DMS79 treated with DMSO at 0.1 percent for 48 hours (cell line): ENCODE results near the gene LIPC.

Experiments used
- DNase-seq: peaks from one replicate; lab custom pipeline; 2025; lab: John Stamatoyannopoulos, UW

Gene LIPC

DNA sequence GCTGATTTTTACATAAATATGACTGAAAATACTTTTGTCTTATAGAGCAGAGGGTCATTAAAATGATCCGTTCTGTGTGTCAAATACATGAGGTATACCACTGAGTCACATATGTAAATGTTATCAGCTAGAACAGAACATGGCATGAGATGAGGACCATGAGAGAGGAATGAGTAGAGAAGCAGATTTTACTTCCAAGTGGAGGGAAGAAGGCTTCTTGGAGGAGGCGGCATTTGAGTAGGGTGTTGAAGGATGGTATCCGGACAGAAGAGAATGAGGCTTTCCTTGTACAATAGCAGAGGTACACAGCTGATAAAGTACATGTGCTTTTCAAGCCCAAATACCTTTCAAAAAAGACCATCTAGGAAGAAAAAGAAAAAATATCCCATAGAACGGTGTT lies 4.8 kb downstream of the LIPC start:
- no peak for DNase-seq

DNA sequence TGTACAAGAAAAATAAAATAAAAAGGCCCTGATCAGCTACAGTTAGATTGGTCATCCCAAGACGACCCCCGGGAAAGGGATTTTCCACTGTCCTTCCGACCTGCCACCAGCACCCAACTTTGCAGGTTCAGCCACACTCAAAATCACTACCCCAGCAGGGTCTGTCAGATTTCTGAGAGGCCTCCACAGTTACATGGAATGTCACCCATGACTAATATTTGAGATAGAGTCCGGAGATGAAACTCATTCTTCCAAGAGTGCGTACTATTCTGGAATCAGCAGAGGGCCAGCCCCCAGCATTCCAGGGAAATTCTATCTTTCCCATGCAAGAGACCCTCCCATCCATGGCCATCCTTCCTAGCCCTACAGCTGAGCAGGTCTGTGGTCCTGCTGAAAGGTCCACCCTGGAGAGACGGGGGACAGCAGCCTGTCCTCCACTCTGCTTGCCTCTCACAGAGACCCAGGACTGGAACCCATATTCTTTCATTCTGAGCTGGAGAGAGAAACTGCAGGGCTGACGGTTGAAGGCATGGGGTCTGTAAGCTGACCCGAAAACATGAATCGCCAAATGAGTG lies 5.8 kb downstream of the LIPC start:
- DNase-seq: no peak

DNA sequence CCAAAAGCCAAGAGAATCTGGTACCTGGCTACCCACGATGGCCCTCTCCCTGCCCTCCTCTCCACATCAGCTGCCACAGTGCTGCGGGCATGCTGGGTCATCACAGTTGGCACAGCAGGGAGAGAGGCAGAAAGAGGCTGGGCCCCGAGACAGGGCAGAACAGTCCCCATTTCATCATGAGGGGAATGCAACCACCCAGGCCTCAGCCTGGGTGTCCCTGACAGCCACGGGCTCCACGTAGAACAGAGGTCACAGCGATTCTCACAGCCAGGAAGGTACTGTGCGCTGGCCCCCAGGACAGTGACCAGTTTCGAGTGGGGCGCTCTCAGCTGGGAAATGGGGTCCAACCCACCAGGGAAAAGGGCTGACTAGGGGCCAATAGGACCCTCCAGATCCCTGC lies 6.3 kb downstream of the LIPC start:
- no peak for DNase-seq

DNA sequence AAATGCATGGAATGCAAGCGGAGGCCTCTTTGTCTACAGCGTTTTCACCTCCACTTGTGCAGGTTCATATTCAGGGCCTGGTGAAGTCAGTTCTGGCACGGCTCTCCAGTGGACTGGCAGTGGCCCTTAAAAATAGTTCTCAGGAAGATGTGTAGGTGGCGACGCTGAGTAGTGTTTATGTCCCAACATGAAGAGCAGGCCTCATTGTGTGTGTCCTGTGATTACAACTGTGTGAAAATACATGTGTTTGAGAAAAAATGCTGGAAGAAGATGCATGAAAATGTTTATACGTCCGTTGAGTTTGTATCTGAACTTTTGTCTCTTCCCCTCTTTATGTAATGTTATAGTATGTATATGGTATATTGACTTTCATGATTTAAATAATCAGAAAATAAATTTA lies 7.2 kb downstream of the LIPC start:
- DNase-seq: peak; percentile 8

DNA sequence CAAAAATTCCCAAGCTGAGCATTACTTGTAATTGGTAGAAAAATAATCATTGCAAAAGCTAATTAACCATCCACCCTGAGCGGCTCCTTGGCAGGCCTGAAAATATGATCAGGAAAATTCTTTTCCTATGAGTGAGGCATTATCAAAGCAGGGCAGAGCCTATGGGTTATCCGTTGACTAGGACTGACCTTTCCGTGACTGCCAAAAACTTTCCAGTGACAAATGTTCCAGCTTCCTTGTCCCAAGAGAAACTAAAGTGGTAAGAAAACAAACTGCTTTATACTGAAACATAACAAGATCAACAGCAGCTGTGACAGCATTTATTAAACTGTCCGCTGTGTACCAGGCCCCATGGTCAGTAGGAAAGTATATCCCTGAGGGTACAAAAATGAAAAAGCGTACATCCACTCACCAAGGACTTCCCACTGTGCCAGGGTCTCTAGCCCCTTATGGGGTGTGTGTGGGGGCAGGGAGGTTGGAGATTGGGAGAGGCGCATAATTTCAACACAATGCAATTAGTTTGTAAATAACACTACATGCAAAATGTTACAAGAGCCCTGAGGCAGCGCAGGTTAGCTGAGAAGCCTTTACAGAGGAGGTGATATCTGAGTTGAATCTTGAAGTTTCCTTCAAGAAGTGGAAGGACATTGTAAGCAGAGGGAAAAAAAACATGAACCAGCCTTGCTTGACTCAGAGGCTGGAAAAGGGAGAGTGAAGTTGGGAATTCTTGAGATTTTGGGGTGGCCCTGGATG lies 8.5 kb downstream of the LIPC start:
- no peak for DNase-seq

DNA sequence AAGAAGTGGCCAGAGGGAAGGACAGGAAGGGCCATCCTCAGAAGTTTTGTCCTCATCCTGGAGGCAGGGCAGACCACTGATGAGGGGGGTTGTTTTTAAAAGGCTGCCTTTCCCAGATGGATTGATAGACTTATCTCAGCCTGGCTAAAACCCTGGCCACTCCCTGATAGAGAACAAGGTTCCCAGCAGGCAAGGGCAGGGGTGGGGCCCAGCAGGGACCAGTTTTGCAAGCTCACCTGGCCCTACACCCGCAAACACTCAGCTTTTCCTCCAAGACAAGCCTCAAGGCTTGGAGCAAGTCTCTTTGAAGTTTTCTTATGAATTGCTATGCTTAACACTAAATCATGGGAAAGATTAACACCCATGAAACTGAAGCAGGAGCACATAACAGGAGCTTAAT lies 9.1 kb downstream of the LIPC start:
- no peak for DNase-seq

DNA sequence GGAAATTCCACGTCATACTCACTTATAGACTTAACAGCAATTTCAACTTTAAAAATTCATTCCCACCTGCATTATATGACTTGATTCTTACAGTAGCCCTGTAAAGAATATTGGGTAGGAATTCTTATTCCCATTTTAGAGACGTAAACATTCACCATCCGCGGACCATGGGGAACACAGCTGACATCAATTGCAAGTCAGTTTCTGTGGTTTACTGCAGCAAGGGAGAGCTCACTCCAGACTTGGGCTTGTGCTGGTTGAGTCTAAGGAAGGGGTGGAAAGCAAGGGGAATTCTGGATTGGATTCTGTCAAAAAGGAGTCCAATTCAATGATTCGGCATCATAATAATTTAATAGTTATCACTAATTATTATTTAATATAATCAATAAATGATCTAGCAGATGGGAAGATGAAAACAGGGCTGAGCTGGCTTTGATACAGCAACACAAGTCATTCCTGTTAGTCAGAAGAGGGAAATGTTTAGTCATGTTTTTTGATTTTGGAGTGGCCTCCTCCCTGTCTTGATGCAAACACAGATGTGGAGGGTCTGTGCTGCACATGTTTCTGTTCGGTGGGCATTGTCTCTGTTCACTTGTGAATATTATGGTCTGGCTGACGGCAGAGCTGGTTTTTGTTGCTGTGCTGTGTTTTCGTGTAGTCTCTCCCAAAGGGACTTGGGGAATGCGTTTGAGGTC lies 9.7 kb downstream of the LIPC start:
- DNase-seq: no peak

DNA sequence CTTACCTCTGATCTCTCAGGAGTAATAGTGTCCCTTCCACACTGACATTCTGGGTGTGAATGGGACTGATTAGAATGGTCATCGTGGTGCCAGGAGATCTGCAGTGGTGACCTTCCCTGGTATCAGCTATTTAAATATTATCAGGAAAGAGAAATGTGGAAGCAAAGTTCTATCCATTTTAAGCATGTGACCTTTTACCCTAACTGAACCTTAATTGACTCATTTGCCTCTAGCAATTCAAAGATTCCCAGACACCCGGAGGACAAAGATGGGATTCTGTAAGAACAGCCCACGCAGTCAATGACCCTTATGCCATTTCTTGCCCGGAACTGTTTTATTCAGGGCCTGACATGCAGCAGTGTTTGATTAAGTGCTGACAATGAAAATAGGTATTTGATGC lies 10.3 kb downstream of the LIPC start:
- DNase-seq: no peak

DNA sequence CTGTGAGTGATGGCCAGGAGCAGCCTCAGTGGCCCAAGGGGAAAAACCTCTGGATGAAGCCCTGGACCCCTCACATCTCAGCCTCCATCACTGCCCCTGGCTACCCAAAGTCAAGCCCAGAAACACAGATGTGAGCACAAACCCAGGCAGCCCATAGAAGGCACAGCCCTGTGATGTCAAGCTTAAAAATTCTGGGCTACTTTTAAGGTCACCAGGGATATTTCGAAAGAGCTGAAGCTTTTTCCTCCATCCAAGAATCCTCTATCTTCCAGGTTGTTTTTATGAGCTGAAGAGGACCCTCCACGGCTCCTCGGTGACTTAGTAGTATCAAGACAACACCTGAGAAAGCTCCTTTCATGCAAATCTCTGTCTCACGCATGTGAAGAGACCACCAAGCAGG lies 11.5 kb downstream of the LIPC start:
- no peak for DNase-seq

DNA sequence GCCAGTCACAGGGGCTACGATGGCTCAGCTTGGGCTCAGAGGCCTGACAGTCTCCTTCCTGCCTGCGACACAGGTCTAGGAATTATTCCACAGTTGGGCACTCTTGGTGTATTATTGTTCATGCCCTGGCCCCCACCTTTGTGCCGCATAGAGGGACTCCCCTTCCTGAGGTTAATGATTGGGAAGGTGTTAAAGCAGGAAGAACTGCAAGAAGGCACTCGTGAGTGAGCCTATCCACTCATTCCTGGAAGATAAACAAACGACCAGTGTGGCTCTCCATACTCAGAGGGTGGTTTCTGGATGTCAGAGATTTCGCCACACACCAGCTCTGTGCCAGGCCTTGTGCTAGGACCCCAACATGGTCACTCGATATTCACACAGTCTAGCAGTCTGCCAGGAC lies 12.3 kb downstream of the LIPC start:
- DNase-seq: no peak

DNA sequence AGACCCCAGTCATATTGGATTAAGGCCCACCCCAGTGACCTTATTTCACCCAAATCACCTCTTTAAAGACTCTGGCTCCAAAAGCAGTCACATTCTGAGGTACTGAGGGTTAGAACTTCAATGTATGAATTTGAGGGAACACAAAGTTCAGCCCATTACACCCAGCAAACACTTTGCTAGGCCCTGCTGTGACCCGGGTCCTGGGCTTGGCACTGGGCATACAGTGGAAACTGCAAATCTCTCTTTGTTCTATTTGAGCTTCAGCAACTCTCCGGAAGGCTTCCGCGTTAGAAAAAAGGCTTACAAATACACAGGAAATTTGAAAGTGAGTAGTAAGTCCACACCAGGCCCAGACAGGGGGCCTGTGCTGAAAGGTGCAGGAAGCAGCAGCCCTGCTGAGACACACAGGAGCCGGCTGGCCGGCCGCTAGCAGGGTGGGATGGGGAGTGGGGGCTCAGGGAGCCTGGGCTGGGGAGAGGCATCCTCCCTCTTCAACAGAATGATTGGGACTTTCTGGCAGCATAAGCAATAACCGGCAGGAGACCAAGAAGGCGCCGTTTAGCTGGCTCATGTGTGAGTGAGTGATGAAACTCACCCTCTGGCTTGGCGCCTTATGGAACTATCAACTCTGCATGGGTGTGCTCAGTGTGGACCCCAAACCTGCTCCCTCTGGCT lies 13.0 kb downstream of the LIPC start:
- DNase-seq: no peak

DNA sequence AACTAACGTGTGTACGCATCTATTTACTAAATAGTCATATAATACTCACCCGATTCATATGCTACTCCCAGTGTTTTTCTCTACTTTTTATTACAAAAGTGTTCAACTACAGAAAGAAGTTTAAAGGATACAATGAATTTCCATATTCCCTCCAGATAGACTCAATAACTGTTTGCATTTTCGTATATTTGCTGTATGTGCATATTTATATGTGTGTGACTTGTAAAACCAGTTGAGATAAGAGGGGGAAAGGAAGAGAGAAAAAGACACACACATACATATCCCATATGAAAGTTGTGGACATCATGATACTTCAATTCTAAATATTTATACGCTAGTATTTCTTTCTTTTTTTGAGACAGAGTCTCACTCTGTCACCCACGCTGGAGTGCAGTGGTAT lies 14.1 kb downstream of the LIPC start:
- DNase-seq: no peak

DNA sequence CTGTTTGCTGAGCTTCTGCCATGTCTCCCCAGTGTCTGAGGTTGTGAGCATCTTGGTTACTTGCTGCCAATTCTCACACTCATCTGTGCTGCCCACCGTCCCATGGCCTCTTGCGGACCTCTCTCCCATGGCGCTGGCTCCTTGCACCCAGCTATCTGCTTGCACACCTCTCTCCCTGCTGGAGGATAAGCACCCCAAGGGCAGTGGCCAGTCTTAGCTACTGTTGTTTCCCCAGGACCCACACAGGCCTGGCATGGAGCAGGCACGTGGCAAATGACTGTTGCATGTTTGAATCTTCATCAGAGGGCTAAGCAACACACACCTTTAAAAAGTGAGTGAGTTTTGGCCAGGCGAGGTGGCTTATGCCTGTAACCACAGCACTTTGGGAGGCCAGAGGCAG lies 14.7 kb downstream of the LIPC start:
- no peak for DNase-seq

DNA sequence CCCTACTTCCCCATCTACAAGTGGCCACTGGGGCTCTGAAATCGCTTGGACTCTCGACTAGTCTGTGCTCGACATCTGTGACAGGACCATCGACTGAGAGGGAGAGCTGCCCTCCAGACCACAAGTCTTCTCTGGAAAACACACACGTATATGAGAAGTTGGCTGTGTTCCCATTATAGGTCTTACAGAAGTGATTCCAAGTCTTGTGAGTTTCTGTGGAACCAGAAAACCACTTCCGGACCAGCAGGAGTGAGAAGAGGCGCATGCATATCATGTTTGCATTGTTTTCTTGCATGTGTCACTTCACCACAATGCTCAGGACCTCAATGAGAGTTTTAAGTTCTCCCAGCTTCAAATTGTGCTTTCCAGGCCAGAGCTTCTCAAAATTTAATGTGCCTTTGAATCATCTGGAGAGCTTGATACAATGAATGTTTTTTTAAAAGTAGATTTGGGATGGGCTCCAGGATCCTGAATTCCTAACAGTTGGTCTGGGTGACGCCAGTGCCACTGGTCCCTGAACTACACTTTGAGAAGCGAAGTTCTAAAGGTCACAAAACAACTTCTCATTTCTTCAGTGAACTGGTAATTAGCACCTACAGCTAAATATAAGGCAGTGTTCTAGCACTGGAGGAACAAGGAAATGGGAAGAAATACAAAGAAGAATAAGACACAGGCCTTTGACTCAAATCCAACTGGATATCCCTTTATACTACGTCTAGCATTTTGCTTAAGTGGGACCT lies 15.7 kb downstream of the LIPC start:
- peak; percentile 12 for DNase-seq

DNA sequence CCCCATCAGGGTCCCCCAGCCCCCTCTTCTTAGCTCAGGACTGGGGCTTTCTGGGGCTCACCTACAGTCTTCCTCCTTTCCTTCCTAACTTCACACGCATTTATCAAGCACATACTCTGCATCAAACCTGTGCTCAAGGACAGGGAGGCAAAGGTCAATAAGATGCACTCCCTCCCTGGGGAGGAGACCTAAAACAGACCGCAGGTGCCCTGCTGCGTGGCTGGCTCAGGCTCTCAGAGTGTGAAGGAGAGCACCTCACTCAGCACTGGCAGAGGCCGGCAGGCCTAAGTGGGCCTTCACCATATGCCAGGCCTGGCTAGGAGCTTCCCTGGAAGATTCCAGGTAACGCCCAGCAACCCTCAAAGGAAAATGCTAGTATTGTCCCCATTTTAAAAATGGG lies 16.5 kb downstream of the LIPC start:
- DNase-seq: no peak

DNA sequence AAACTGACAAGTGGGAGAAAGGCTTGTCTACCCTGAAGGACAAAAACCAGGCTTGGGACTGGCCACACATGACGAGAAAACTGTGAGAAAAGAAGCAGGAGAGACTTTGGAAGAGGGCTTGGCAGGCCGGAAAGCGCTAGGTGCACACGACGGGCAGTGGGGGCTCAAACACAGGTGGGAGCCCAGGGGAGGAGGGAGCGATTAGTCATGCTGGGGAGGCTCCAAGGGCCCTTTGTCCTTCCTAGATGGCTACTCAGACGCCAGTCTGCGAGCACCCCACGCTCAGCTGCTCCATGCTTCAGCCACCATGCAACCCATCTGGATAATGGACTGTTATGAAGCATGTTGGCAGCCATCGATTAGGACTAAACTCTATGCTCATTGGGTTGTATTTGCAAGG lies 17.1 kb downstream of the LIPC start:
- DNase-seq: no peak

DNA sequence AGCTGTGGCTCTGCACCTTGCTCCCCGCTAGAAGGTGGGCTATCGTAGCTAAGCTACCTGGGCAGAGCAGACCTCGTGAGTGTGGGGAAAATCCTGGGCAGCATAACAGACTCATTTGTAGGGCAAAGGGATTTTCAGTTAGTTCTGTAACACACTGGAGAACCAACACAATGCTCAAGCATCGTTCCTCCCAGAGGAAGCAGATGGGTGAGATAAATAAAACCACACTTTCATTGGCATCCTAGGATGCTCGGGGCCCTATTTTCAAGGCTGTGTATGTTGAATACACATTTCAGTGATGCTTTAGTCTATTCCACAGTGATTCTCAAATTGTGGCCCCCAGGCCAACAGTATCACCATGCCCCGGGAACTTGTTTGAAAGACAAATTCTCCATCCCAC lies 20.0 kb downstream of the LIPC start:
- DNase-seq: no peak

DNA sequence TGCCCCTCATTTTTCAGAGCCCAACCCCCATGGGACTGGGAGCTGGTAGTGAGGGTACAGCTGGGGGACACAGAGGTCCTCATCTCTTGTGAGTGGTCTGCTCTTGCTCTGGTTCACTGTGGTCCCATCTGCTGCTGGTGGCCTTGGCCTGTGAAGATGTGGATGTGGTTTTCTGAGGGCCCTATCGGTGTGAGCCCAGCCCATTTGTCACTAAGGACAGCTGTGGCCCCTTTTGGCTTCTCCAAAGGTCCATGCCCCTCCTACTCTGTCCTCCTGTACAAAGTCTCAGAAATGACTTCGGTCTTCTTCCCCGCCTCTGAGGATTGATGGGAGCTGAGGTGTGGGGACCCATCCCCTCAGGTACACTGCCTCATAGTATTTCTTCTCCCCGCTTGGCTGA lies 21.0 kb downstream of the LIPC start:
- DNase-seq: no peak

DNA sequence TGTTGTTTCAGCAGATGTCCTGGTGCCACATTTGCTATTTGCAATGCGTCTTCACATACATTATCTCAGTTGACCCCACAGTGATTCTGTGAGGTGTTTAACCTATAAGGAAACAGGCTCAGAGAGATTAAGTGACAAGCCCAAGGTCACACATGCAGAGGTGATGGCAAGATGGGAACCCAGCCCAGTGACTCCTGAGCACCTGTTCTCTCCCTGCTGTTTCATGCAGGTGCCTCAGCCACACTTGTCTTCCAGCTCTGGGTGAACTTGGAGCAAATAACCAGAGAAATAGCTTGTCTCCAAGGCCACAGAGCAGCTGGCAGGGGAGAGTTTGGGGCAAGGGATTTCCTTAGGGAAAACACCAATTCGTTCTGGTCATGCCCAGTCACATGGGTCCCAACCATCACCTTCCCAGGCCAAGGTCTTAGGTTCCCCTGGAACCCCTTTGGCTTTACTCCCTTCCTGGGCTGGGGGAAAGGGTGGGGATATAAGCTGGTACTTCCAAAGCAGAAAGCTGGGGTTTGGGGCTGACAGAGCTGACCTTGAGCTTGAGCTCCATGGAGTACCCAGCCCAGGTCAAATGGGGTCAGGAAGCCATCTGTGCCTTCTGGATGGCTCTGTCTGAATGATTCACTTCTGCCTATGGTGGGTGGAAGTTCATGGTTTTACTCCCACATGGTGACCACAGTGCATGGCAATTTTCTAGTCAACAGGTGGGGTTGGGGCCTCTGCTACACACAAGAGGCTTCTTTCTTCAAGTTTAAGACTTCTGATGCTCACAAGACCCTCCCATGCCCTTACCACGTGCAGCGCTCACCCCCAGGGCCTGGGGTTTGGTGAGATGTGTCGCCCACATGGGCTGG lies 22.4 kb downstream of the LIPC start:
- no peak for DNase-seq

DNA sequence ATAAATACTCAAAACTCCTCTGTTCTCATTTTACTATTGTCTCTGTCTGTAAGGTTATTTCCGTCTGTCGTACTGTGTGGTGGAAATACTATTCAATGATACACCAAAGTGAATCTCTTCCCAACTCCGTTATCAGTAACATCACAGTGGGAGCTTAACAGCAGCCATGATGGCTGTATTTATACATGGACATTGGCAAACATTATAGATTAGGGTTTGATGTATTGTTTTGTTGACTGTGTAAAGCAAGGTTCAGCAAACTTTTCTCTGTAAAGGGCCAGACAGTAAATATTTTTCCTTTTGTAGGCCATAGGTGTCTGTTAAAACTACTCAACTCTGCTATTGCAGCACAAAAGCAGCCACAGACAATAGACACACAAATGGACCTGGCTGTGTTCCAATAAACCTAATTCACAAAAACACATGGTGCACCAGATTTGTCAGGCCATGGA lies 23.2 kb downstream of the LIPC start:
- DNase-seq: peak; percentile 24

DNA sequence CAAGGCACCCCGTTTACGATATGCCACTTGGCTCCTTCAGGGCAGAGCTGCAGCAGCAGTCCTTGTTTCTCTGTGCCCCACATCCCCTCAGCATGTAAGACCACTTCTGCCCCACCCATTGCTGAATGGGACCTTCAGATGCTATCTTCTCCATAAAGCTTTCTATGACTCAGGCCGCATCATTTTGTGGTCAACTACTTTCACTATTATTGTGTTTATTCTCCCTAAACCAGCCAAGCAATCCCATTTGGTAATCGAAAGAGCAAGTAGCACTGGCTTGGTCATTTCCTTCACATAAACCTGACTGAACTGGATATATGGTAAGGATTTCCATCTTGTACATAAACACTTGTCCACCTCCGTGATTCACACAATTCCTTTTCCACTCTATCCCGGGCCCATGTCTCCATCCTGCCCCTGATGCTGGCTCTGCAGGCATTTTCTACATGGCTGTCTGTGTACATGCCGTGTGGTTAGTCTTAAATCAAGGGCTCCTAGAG lies 25.7 kb downstream of the LIPC start:
- DNase-seq: no peak
